Spleen (tissue), 7 donors: Measurements from ENCODE around the gene HDAC5.

Experiments
- CTCF ChIP-seq, 11 experiments: fragments of 200-600 bp in 7 of 11; fragments of 450-650 bp in 4 of 11; sonication (generic) in 4 of 11; IDR thresholded peaks in 8 of 11; conservative IDR thresholded peaks in 3 of 11; 1 replicate in 7 of 11; 2 replicates in 4 of 11; pipeline versions ENCODE4 v1.4.0 to v1.8.0; 2016 to 2021; ENCODE audit warnings: antibody characterized with exemption in 11 of 11, inconsistent platforms in 4 of 11, mild to moderate bottlenecking in 1 of 11
- POLR2A ChIP-seq, 3 donors: fragments of 450-650 bp; IDR thresholded peaks; one replicate each; pipeline ENCODE4 v1.5.1; 2017; ENCODE audit warnings: antibody characterized with exemption in 3 of 3, mild to moderate bottlenecking in 1 of 3
- POLR2AphosphoS5 ChIP-seq, 3 donors: sonication (generic); formaldehyde crosslinking; IDR thresholded peaks; one replicate each; pipeline ENCODE4 v1.5.1; 2017; ENCODE audit warnings: antibody characterized with exemption in 3 of 3
- donor health status: DM: no; HTN: no; CAD: no; lungs with moderate emphysema.
- donor health status: DM: no; HTN: no; CAD: no.
- donor health status: DM: no; HTN: no; CAD: no.

- TF ChIP-seq CTCF (IDR thresholded peaks at IDR 0.05 in 8 of 11, conservative IDR thresholded peaks at IDR 0.05 in 3 of 11) (no peak), POLR2A (IDR thresholded peaks at IDR 0.05) (no peak), POLR2AphosphoS5 (IDR thresholded peaks at IDR 0.05) (no peak)
Measured at GRCh38 chr17:44118427-44119050, 4.9 kb downstream of the HDAC5 start.
